ENCODE measurements around the gene SOX18.
"Not testable (repeated sequence)": the region's sequence is repeated elsewhere in the genome, so short reads cannot be mapped to it uniquely, and the experiment has no call there.

SOX18 gene

DNA sequence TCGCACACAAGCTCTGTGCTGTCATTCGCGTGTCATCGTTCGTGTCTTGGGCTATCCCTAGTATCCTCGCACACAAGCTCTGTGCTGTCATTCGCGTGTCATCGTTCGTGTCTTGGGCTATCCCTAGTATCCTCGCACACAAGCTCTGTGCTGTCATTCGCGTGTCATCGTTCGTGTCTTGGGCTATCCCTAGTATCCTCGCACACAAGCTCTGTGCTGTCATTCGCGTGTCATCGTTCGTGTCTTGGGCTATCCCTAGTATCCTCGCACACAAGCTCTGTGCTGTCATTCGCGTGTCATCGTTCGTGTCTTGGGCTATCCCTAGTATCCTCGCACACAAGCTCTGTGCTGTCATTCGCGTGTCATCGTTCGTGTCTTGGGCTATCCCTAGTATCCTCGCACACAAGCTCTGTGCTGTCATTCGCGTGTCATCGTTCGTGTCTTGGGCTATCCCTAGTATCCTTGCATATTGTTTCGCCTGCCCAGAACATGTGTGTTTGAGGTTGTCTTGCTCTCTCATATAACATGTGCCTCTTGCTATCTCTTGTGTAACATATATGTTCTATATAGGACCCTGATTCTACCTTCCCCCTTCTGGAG lies 37.9 kb upstream of the SOX18 start:
- not testable (repeated sequence) for H3K9ac ChIP-seq (ENCODE audit: low read length); H3K4me3 ChIP-seq (ENCODE audit: low read length); H3K9me3 ChIP-seq (ENCODE audit: control insufficient read depth, low read depth, low read length); H3K4me1 ChIP-seq (ENCODE audit: control insufficient read depth, low read depth, low read length); H3K36me3 ChIP-seq (ENCODE audit: control insufficient read depth, low read depth, low read length); H3K27ac ChIP-seq (ENCODE audit: low read length)
- peaks cover 36% of the 10 kb centered on the region for H3K27me3 ChIP-seq (ENCODE audit: control insufficient read depth, insufficient read depth, low read length)

DNA sequence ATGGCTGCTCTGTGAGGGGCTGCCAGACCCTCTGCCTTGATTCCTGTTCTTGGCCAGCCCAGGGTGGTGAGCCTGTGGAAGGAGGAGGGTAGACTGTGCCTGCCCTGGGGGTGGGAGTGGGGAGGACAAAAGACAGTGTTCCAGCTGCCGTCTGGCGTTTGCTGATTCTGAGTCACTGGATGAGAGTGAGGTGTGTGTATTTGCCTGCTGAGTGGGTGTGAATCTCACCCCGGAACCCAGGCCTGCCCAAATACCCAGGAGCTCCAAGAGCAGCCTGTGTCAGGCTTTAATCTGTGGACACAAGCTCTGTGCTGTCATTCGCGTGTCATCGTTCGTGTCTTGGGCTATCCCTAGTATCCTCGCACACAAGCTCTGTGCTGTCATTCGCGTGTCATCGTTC lies 37.4 kb upstream of the SOX18 start:
- Histone ChIP-seq H3K27ac (ENCODE audit: low read length) (no peak overlapping the region), H3K36me3 (ENCODE audit: control insufficient read depth, low read depth, low read length) (no peaks in the 10 kb centered on the region), H3K4me1 (ENCODE audit: control insufficient read depth, low read depth, low read length) (peaks cover 7% of the 10 kb centered on the region), H3K9me3 (ENCODE audit: control insufficient read depth, low read depth, low read length) (no peaks in the 10 kb centered on the region), H3K27me3 (ENCODE audit: control insufficient read depth, insufficient read depth, low read length) (peaks cover 41% of the 10 kb centered on the region), H3K4me3 (ENCODE audit: low read length) (no peak overlapping the region), H3K9ac (ENCODE audit: low read length) (no peak overlapping the region)

DNA sequence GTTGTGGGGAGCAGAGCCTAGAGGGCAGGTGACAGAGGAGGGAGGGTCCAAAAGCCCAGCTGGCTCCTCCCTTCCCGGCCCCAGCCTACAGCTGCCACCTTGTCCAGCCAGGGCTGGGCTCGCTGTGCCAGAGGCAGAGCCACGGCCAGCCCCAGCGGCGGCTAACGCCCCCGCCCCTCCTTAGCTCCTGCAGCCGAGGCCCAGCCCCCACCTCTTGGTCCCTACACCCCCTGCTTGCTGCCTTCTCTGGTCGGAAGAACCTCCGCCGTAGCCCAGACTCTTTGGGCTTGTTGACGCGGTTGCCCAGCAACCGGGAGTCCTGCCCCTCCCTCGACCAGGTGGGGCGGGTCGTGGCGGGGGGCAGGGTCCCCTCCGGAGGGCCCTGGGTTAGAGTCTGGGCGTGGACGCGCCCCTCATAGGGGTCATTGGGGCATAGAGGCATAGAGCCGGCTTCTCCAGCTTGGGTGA lies 35.3 kb upstream of the SOX18 start:
- Histone ChIP-seq H3K27ac (ENCODE audit: low read length) (no peak overlapping the region), H3K9ac (ENCODE audit: low read length) (peak overlapping the region; percentile 39), H3K4me1 (ENCODE audit: control insufficient read depth, low read depth, low read length) (peaks cover 7% of the 10 kb centered on the region), H3K36me3 (ENCODE audit: control insufficient read depth, low read depth, low read length) (no peaks in the 10 kb centered on the region), H3K27me3 (ENCODE audit: control insufficient read depth, insufficient read depth, low read length) (peaks cover 60% of the 10 kb centered on the region), H3K4me3 (ENCODE audit: low read length) (peak overlapping the region; percentile 51), H3K9me3 (ENCODE audit: control insufficient read depth, low read depth, low read length) (no peaks in the 10 kb centered on the region)

DNA sequence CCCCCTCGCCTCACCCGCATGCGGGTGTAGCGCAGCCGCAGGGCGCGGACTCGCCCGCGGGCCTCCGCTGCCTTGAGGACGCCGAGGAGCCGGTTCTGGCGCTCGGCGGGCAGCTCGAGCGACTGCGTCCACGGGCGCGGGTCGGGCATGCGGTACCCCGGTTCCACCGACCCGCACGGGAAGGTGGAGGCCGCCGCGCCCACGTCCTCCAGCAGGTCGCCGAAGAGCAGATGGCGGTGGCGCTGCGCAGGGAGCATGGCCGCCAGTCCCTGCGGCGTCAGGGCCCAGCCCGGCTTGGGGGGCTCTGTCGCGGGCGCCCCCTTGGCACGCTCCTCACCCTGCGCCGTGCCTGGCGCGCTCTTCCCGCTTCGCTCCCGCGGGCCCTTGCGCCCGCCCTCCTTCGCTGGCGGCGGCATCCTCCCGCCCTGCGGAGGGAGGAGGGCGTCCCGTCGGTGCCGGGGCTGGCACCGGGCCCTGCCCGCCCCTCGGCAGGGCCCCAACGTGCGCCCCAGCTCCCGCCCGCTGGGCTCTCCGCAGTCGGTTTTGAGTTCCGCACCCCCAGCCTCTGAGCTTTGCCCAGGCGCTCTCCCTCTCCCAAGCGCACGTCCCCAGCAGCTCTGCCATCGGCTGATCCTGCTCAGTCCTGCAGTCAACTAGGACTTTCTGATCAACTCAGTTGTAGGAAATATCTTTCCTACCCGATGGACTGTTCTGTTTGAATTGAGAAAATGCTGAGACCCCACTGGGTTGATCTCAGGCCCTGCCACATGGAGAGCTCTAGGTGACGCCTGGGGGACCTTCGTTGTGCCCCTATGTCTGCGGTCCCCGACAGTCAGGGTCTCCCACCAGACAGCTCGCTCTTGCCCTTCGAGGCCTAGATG lies 34.6 kb upstream of the SOX18 start, which contains the start of gene LKAAEAR1:
Gene LKAAEAR1 (minus strand): TSS at position 595 of the 881 bp plus-strand sequence. CDS start 179 bp downstream, at position 416.
- Histone ChIP-seq H3K4me3 (ENCODE audit: low read length) (peak within 1 kb of the TSS; percentile 51), H3K27me3 (ENCODE audit: control insufficient read depth, insufficient read depth, low read length) (peaks cover 60% of the 10 kb centered on the region), H3K9ac (ENCODE audit: low read length) (peak within 1 kb of the TSS; percentile 39), H3K4me1 (ENCODE audit: control insufficient read depth, low read depth, low read length) (peaks cover 7% of the 10 kb centered on the region), H3K9me3 (ENCODE audit: control insufficient read depth, low read depth, low read length) (no peaks in the 10 kb centered on the region), H3K36me3 (ENCODE audit: control insufficient read depth, low read depth, low read length) (no peaks in the 10 kb centered on the region), H3K27ac (ENCODE audit: low read length) (no peak within 1 kb of the TSS)

DNA sequence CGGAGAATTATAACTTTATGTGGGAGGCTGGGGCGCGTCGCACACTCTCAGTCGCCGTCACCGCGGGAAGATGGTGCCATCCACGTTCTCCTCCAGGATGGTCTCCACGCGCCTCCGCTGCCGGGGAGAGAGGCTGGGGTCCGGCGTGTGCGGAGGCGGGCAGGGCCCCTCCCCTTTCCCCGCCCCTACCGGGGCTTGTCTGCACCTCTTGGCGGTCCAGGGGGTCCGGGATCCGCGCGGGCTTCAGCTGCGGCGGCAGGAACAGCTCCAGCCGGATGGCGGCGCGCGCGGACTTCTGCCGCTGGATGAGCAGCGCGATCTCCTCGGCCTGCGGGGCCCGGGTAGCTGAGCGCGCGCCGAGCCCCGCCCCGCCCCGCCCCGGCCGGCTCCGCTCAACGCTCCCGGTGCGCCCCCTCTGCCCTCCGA lies 34.0 kb upstream of the SOX18 start:
- Histone ChIP-seq H3K36me3 (ENCODE audit: control insufficient read depth, low read depth, low read length) (no peaks in the 10 kb centered on the region), H3K9me3 (ENCODE audit: control insufficient read depth, low read depth, low read length) (no peaks in the 10 kb centered on the region), H3K27ac (ENCODE audit: low read length) (no peak overlapping the region), H3K4me3 (ENCODE audit: low read length) (peak overlapping the region; percentile 51), H3K4me1 (ENCODE audit: control insufficient read depth, low read depth, low read length) (peaks cover 13% of the 10 kb centered on the region), H3K9ac (ENCODE audit: low read length) (no peak overlapping the region), H3K27me3 (ENCODE audit: control insufficient read depth, insufficient read depth, low read length) (peaks cover 60% of the 10 kb centered on the region)

DNA sequence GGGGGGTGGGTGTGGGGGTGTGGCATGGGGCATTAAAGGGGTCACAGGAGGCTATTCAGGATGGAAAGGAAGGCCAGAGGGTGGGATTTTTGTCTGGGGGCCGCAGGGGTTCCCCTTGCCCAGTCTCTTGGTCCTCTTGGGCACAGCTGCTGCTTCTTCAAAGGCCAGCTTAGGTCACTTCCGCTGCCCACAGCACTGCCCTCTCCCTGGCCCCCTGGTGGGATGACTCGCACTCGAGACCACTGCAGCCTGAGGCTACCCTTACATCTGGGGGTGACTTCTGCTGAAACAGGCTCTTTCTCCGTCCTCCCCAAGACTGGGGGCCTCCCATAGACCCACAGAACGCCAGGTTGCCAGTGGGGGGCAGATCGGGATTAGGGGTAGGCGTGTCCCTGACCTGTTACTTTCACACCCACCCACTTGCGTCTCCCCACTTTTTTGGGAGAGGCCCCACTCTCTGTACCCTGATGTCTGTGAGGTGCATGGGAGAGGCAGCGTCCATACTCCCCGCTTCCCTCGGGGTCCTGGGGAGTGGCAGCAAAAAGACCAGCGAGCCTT lies 33.5 kb upstream of the SOX18 start:
- Histone ChIP-seq H3K9ac (ENCODE audit: low read length) (no peak overlapping the region), H3K9me3 (ENCODE audit: control insufficient read depth, low read depth, low read length) (no peaks in the 10 kb centered on the region), H3K27ac (ENCODE audit: low read length) (no peak overlapping the region), H3K36me3 (ENCODE audit: control insufficient read depth, low read depth, low read length) (no peaks in the 10 kb centered on the region), H3K4me1 (ENCODE audit: control insufficient read depth, low read depth, low read length) (peaks cover 13% of the 10 kb centered on the region), H3K4me3 (ENCODE audit: low read length) (peak overlapping the region; percentile 47), H3K27me3 (ENCODE audit: control insufficient read depth, insufficient read depth, low read length) (peaks cover 60% of the 10 kb centered on the region)

DNA sequence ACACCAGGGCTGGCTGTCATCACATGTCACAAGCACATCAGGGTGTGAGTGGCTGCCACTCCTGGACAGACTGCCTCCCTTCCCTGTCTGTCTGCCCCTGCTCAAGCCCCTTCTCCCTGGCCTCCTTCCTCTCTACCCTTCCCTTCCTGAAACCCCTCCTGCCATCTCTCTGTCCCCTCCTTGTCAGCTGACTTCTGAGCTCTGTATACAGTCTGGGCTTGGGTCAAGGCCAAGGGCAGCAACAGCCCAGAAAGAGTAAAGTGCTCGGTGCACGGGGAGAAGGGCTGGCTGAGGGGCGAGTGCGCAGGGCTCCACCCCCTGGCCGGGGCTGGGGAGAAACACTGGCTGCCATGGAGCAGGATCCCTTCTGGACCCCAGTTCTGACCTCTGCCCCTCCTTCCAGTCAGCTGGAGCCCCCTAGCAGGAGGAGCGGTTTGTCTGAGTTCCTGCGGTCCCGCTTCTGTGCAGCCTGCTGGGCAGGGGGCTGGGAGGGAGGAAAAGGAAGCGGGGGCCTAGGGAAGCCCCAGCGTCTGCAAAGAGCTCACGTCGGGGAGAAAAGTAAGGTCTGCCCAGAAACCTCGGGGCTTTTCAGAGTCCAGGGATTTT lies 32.8 kb upstream of the SOX18 start:
- Histone ChIP-seq H3K9ac (ENCODE audit: low read length) (no peak overlapping the region), H3K4me3 (ENCODE audit: low read length) (no peak overlapping the region), H3K9me3 (ENCODE audit: control insufficient read depth, low read depth, low read length) (no peaks in the 10 kb centered on the region), H3K27ac (ENCODE audit: low read length) (no peak overlapping the region), H3K4me1 (ENCODE audit: control insufficient read depth, low read depth, low read length) (peaks cover 13% of the 10 kb centered on the region), H3K27me3 (ENCODE audit: control insufficient read depth, insufficient read depth, low read length) (peaks cover 60% of the 10 kb centered on the region), H3K36me3 (ENCODE audit: control insufficient read depth, low read depth, low read length) (no peaks in the 10 kb centered on the region)

DNA sequence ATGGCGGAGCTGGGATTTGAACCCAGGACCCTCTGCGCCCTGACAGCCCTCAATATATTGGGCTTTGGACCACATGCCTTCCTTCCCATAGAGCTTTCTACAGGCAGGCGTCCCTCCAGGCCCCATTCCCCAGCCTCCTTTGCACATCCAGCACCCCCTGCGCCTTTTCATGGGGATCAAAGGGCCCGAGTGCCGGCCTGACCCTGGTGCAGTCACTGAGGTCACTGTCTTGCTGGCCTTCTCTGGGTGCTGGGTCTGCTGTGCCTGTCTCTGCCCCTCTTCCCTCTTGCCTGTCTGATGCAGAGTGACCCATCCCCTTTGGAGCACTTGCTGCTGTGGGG lies 32.2 kb upstream of the SOX18 start:
- peaks cover 13% of the 10 kb centered on the region for H3K4me1 ChIP-seq (ENCODE audit: control insufficient read depth, low read depth, low read length)
- peaks cover 60% of the 10 kb centered on the region for H3K27me3 ChIP-seq (ENCODE audit: control insufficient read depth, insufficient read depth, low read length)
- no peaks in the 10 kb centered on the region for H3K9me3 ChIP-seq (ENCODE audit: control insufficient read depth, low read depth, low read length)

DNA sequence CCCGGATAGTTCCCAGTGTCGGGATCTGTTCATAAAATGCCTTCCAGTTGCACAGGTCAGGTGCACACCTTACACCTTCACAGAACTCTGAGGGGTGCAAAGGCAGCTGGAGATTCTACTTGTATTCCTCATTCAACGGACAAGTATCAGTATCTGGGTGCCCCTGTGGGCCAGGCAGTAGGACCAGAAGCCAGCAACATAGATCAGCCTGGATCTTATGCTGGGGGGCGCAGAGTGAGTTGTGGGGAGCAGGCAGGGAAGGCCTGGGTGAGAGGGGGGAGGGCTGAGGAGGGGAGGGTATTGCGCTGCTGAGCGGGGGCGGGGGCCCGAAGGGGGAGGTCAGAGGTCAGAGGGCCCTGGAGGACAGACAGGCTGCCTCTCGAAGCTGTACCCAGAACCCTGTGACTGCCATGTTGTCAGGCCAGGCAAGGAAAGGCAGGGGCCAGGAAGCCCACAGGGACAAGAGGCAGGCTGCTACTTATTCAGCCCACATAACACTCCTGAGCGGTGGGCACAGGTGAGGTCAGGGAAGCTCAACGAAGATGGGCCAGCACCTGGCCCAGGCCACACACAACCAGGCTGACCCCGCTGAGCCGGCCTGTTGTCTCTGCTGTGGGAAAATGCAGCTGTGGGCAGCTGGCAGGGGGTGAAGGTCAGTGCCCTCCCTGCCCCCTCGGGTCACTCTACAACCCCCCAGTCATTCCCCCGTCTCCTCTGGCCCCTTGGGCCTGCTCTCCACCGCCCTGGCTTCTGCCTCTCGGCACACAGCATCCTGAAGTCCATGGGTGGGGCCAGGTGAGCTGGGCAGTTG lies 31.6 kb upstream of the SOX18 start:
- peaks cover 58% of the 10 kb centered on the region for H3K27me3 ChIP-seq (ENCODE audit: control insufficient read depth, insufficient read depth, low read length)
- no peaks in the 10 kb centered on the region for H3K36me3 ChIP-seq (ENCODE audit: control insufficient read depth, low read depth, low read length)
- peaks cover 13% of the 10 kb centered on the region for H3K4me1 ChIP-seq (ENCODE audit: control insufficient read depth, low read depth, low read length)
- no peak overlapping the region for H3K27ac ChIP-seq (ENCODE audit: low read length)
- no peak overlapping the region for H3K9ac ChIP-seq (ENCODE audit: low read length)
- H3K9me3 ChIP-seq (ENCODE audit: control insufficient read depth, low read depth, low read length): no peaks in the 10 kb centered on the region
- no peak overlapping the region for H3K4me3 ChIP-seq (ENCODE audit: low read length)

More for the DNA sequence above, 32.2 kb upstream of the SOX18 start:
- Histone ChIP-seq H3K4me3 (ENCODE audit: low read length) (no peak overlapping the region), H3K27ac (ENCODE audit: low read length) (no peak overlapping the region), H3K9ac (ENCODE audit: low read length) (no peak overlapping the region), H3K36me3 (ENCODE audit: control insufficient read depth, low read depth, low read length) (no peaks in the 10 kb centered on the region)

DNA sequence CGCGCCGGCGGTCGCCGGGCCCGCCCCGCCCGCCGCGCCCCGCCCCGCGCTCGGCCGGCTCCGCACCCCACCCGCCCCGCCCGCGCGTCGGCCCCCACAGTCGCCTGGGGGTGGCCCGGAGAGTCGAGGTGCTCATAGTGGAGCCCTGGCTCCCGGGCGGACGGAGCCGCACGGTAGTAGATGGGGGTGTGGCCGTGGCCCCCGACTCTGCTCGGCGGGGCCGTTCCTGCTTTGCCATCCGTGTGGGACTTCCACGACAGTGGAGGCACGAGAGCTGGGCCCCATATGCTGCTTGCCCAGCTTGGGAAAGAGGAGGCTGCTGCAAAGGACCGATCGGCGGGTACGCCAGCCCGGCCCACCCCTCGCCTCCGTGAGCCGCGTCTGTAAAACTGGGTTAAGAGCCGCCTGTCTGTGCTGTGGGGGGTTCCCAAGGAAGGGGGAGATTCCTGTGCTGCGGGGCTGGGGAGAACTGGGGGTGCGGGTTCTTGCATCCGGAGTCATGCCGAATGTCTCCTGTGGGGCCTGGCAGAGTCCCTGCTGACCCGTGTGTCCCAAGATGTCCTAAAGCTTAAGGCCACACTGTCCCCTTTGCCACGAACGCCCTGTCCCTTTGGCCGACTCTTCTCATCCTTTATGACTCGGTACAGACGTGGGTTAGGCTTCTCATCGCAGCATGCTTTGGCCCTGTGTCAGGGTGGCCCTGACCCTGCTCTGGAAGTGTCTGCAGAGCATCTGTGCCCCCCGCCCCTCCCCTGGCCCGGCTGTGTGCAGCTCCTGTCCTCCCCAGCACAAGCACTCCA lies 30.8 kb upstream of the SOX18 start, which contains the start of gene OPRL1:
Gene OPRL1 (plus strand): TSS at position 70 of the 800 bp plus-strand sequence. CDS start 12,639 bp downstream, outside the sequence.
- H3K4me1 ChIP-seq (ENCODE audit: control insufficient read depth, low read depth, low read length): peaks cover 13% of the 10 kb centered on the region
- no peak within 1 kb of the TSS for H3K27ac ChIP-seq (ENCODE audit: low read length)
- no peaks in the 10 kb centered on the region for H3K36me3 ChIP-seq (ENCODE audit: control insufficient read depth, low read depth, low read length)
- H3K9ac ChIP-seq (ENCODE audit: low read length): peak within 1 kb of the TSS; percentile 53
- peak within 1 kb of the TSS; percentile 66 for H3K4me3 ChIP-seq (ENCODE audit: low read length)
- H3K9me3 ChIP-seq (ENCODE audit: control insufficient read depth, low read depth, low read length): no peaks in the 10 kb centered on the region
- peaks cover 50% of the 10 kb centered on the region for H3K27me3 ChIP-seq (ENCODE audit: control insufficient read depth, insufficient read depth, low read length)
